ENCODE data around the gene DPYD.

The DPYD gene

GRCh38 chr1:97920276-97920831 is 480 bp downstream of the DPYD start:
- peak overlapping the region; percentile 59 for H3K27ac ChIP-seq (ENCODE audit: low read depth, low read length, poor library complexity, severe bottlenecking)
- peak overlapping the region; percentile 39 for H2AFZ ChIP-seq (ENCODE audit: low read length)

GRCh38 chr1:97919585-97920261 is 1.1 kb downstream of the DPYD start:
- H4K20me1 ChIP-seq (ENCODE audit: insufficient read depth, low read length), result no peaks in the 10 kb centered on the region
- no peaks in the 10 kb centered on the region for H3K36me3 ChIP-seq (ENCODE audit: insufficient read depth, low read length)
- no peaks in the 10 kb centered on the region for H3F3A ChIP-seq (ENCODE audit: insufficient read depth, low read length)
- H2AFZ ChIP-seq (ENCODE audit: low read length), result peak overlapping the region; percentile 39; the same call in 1 of the 2 replicates
- peak overlapping the region; percentile 81 for H3K4me3 ChIP-seq (ENCODE audit: low read depth, low read length, poor library complexity, severe bottlenecking)
- H3K4me2 ChIP-seq (ENCODE audit: low read length), result peak overlapping the region; percentile 85
- 0 out of 2 replicates have a peak, but pooled peaks cover 4% of the 10 kb centered on the region for H3K79me2 ChIP-seq (ENCODE audit: insufficient read depth, low read length)
- peaks cover 29% of the 10 kb centered on the region for H3K4me1 ChIP-seq (ENCODE audit: insufficient read depth, low read length, severe bottlenecking)
- no peaks in the 10 kb centered on the region for H3K9me3 ChIP-seq (ENCODE audit: low read length)
- H3K9ac ChIP-seq (ENCODE audit: low read length), result peak overlapping the region; percentile 81
- no peak for TF ChIP-seq EZH2 (IDR thresholded peaks at IDR 0.05; ENCODE audit: borderline replicate concordance, low read length)
- no peak for TF ChIP-seq CTCF (IDR thresholded peaks at IDR 0.05; ENCODE audit: low read length)
- H3K9me2 ChIP-seq (ENCODE audit: low read depth, low read length), result no peaks in the 10 kb centered on the region
- H3K27me3 ChIP-seq (ENCODE audit: insufficient read depth, low read length), result no peaks in the 10 kb centered on the region
- H3K27ac ChIP-seq (ENCODE audit: low read depth, low read length, poor library complexity, severe bottlenecking), result peak overlapping the region; percentile 59

More at GRCh38 chr1:97920276-97920831, 480 bp downstream of the DPYD start:
- H4K20me1 ChIP-seq (ENCODE audit: insufficient read depth, low read length), result no peaks in the 10 kb centered on the region
- no peaks in the 10 kb centered on the region for H3F3A ChIP-seq (ENCODE audit: insufficient read depth, low read length)
- H3K4me3 ChIP-seq (ENCODE audit: low read depth, low read length, poor library complexity, severe bottlenecking), result peak overlapping the region; percentile 81
- H3K9me2 ChIP-seq (ENCODE audit: low read depth, low read length), result no peaks in the 10 kb centered on the region
- H3K79me2 ChIP-seq (ENCODE audit: insufficient read depth, low read length), result 0 out of 2 replicates have a peak, but pooled peaks cover 4% of the 10 kb centered on the region
- H3K36me3 ChIP-seq (ENCODE audit: insufficient read depth, low read length), result no peaks in the 10 kb centered on the region
- H3K27me3 ChIP-seq (ENCODE audit: insufficient read depth, low read length), result no peaks in the 10 kb centered on the region
- TF ChIP-seq CTCF (IDR thresholded peaks at IDR 0.05; ENCODE audit: low read length) (no peak), EZH2 (IDR thresholded peaks at IDR 0.05; ENCODE audit: borderline replicate concordance, low read length) (no peak)
- H3K4me1 ChIP-seq (ENCODE audit: insufficient read depth, low read length, severe bottlenecking), result peaks cover 29% of the 10 kb centered on the region
- H3K4me2 ChIP-seq (ENCODE audit: low read length), result peak overlapping the region; percentile 85
- peak overlapping the region; percentile 81 for H3K9ac ChIP-seq (ENCODE audit: low read length)
- no peaks in the 10 kb centered on the region for H3K9me3 ChIP-seq (ENCODE audit: low read length)

- Histone ChIP-seq H3K27ac (ENCODE audit: low read depth, low read length, poor library complexity, severe bottlenecking) (no peak overlapping the region), H3K79me2 (ENCODE audit: insufficient read depth, low read length) (0 out of 2 replicates have a peak, but pooled peaks cover 4% of the 10 kb centered on the region)
- no peak for TF ChIP-seq CTCF (IDR thresholded peaks at IDR 0.05; ENCODE audit: low read length)
- TF ChIP-seq EZH2 (IDR thresholded peaks at IDR 0.05; ENCODE audit: borderline replicate concordance, low read length), result no peak
Measured at GRCh38 chr1:97918961-97919360, 1.9 kb downstream of the DPYD start.

More at GRCh38 chr1:97918961-97919360, 1.9 kb downstream of the DPYD start:
- Histone ChIP-seq H2AFZ (ENCODE audit: low read length) (no peak overlapping the region), H3K4me1 (ENCODE audit: insufficient read depth, low read length, severe bottlenecking) (peaks cover 29% of the 10 kb centered on the region), H4K20me1 (ENCODE audit: insufficient read depth, low read length) (no peaks in the 10 kb centered on the region), H3K4me3 (ENCODE audit: low read depth, low read length, poor library complexity, severe bottlenecking) (peak overlapping the region; percentile 81), H3K9me3 (ENCODE audit: low read length) (no peaks in the 10 kb centered on the region), H3K36me3 (ENCODE audit: insufficient read depth, low read length) (no peaks in the 10 kb centered on the region), H3K9me2 (ENCODE audit: low read depth, low read length) (no peaks in the 10 kb centered on the region), H3F3A (ENCODE audit: insufficient read depth, low read length) (no peaks in the 10 kb centered on the region), H3K9ac (ENCODE audit: low read length) (no peak overlapping the region), H3K27me3 (ENCODE audit: insufficient read depth, low read length) (no peaks in the 10 kb centered on the region), H3K4me2 (ENCODE audit: low read length) (peak overlapping the region; percentile 85)

All from OCI-LY1 (cell line).